ENCODE results near the gene CAND2.

CAND2 gene

GRCh38 chr3:12882336-12883310, 86.1 kb downstream of the CAND2 start:
- H3K9ac ChIP-seq (ENCODE audit: low read depth, low read length, poor library complexity, severe bottlenecking), result no peak overlapping the region
- no peaks in the 10 kb centered on the region for H3F3A ChIP-seq (ENCODE audit: low read depth)
- no peaks in the 10 kb centered on the region for H3K27me3 ChIP-seq (ENCODE audit: insufficient read depth, low read length, poor library complexity, severe bottlenecking)
- H3K36me3 ChIP-seq (ENCODE audit: insufficient read depth, low read length), result no peaks in the 10 kb centered on the region
- H3K4me3 ChIP-seq (ENCODE audit: low read length, poor library complexity, severe bottlenecking), result no peak overlapping the region
- no peaks in the 10 kb centered on the region for H3K4me1 ChIP-seq (ENCODE audit: insufficient read depth, low read length, poor library complexity, severe bottlenecking)
- H3K9me2 ChIP-seq (replicated peaks; ENCODE audit: low read depth, low read length), result no peaks in the 10 kb centered on the region
- no peak overlapping the region for H3K4me2 ChIP-seq (ENCODE audit: low read depth, low read length, poor library complexity, severe bottlenecking)
- TF ChIP-seq CTCF (conservative IDR thresholded peaks at IDR 0.05; ENCODE audit: low read length), result no peak
- no peak for TF ChIP-seq EZH2phosphoT487 (IDR thresholded peaks at IDR 0.05; ENCODE audit: borderline replicate concordance)
- H3K9me3 ChIP-seq (ENCODE audit: insufficient read depth, low read depth, low read length), result no peaks in the 10 kb centered on the region
- H3K79me2 ChIP-seq (ENCODE audit: insufficient read depth, low read length), result no peaks in the 10 kb centered on the region
- no peaks in the 10 kb centered on the region for H4K20me1 ChIP-seq (ENCODE audit: insufficient read depth, low read length, poor library complexity, severe bottlenecking)
- no peak overlapping the region for H2AFZ ChIP-seq (ENCODE audit: low read length)

GRCh38 chr3:12884186-12884680, 87.8 kb downstream of the CAND2 start:
- Histone ChIP-seq H2AFZ (ENCODE audit: low read length) (no peak overlapping the region), H3K27me3 (ENCODE audit: insufficient read depth, low read length, poor library complexity, severe bottlenecking) (no peaks in the 10 kb centered on the region), H3K36me3 (ENCODE audit: insufficient read depth, low read length) (no peaks in the 10 kb centered on the region), H3K79me2 (ENCODE audit: insufficient read depth, low read length) (no peaks in the 10 kb centered on the region), H3F3A (ENCODE audit: low read depth) (no peaks in the 10 kb centered on the region), H3K4me1 (ENCODE audit: insufficient read depth, low read length, poor library complexity, severe bottlenecking) (no peaks in the 10 kb centered on the region), H3K9ac (ENCODE audit: low read depth, low read length, poor library complexity, severe bottlenecking) (no peak overlapping the region), H4K20me1 (ENCODE audit: insufficient read depth, low read length, poor library complexity, severe bottlenecking) (no peaks in the 10 kb centered on the region), H3K4me2 (ENCODE audit: low read depth, low read length, poor library complexity, severe bottlenecking) (no peak overlapping the region), H3K9me3 (ENCODE audit: insufficient read depth, low read depth, low read length) (no peaks in the 10 kb centered on the region), H3K4me3 (ENCODE audit: low read length, poor library complexity, severe bottlenecking) (no peak overlapping the region), H3K9me2 (replicated peaks; ENCODE audit: low read depth, low read length) (no peaks in the 10 kb centered on the region)
- no peak for TF ChIP-seq EZH2phosphoT487 (IDR thresholded peaks at IDR 0.05; ENCODE audit: borderline replicate concordance)
- TF ChIP-seq CTCF (conservative IDR thresholded peaks at IDR 0.05; ENCODE audit: low read length), result no peak

All from Loucy (cell line).